ENCODE measurements around the gene INTS3.

- no peak for TF ChIP-seq CTCF (IDR thresholded peaks at IDR 0.05)
- no peak for TF ChIP-seq POLR2A (IDR thresholded peaks at IDR 0.05)
Observed at GRCh38 chr1:153688736-153689328, 39.0 kb upstream of the INTS3 start.
